Ishikawa (cell line): Measurements from ENCODE around the gene CHRNA1.

Source experiments
- CEBPB ChIP-seq: IDR thresholded peaks from 2 replicates; pipeline ENCODE4 v1.6.1; 2012
- CREB1 ChIP-seq: IDR thresholded peaks from 2 replicates; pipeline ENCODE4 v1.6.1; 2012; ENCODE audit warnings: low read depth
- EGR1 ChIP-seq: IDR thresholded peaks from 2 replicates; pipeline ENCODE4 v1.6.1; 2012
- EP300 ChIP-seq: IDR thresholded peaks from 2 replicates; pipeline ENCODE4 v1.6.1; 2012; ENCODE audit warnings: borderline replicate concordance
- FOXM1 ChIP-seq: IDR thresholded peaks from 2 replicates; pipeline ENCODE4 v1.6.1; 2012; ENCODE audit warnings: low read depth, borderline replicate concordance
- NFIC ChIP-seq: IDR thresholded peaks from 2 replicates; pipeline ENCODE4 v1.6.1; 2012
- RAD21 ChIP-seq: IDR thresholded peaks from 2 replicates; pipeline ENCODE4 v1.6.1; 2012; ENCODE audit warnings: low read depth
- REST ChIP-seq: IDR thresholded peaks from 2 replicates; pipeline ENCODE4 v1.6.1; 2012; ENCODE audit warnings: low read depth, mild to moderate bottlenecking
- TAF1 ChIP-seq: IDR thresholded peaks from 2 replicates; pipeline ENCODE4 v1.6.1; 2012; ENCODE audit warnings: low read depth, mild to moderate bottlenecking
- TCF12 ChIP-seq: IDR thresholded peaks from 2 replicates; pipeline ENCODE4 v1.6.1; 2012; ENCODE audit warnings: low read depth
- TEAD4 ChIP-seq: IDR thresholded peaks from 2 replicates; pipeline ENCODE4 v1.6.1; 2012
- USF1 ChIP-seq: IDR thresholded peaks from 2 replicates; pipeline ENCODE4 v1.6.1; 2012
- YY1 ChIP-seq: IDR thresholded peaks from 2 replicates; pipeline ENCODE4 v1.6.1; 2012; ENCODE audit warnings: low read depth
- ZBTB7A ChIP-seq: IDR thresholded peaks from 2 replicates; pipeline ENCODE4 v1.6.1; 2012; ENCODE audit warnings: low read depth
- TF ChIP-seq, protein P1 (sequence below): IDR thresholded peaks from 2 replicates; pipeline ENCODE4 v1.6.1; 2012

Gene CHRNA1

DNA sequence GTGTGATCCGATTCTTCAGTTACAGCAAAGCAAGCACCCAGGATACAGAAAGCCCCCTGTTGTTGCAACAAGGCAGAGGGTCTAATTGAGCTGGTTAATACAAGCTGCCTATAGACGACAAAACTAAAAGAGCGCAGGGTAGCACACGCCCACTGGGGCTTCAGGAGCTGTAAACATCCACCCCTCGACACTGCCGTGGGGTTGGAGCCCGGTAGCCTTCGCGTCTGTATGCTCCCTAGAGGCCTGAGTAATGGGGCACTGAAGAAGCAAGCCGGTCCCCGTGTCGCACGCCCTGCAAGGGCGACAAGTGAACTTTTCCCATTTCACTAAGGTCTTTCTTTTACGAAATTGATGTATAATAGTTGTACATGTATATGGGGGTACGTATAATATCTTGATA, 24.7 kb upstream of the CHRNA1 start:
- no peak for TF ChIP-seq CEBPB
- TF ChIP-seq TCF12 = no peak
- no peak for TF ChIP-seq FOXM1
- TF ChIP-seq TEAD4 = no peak
- TF ChIP-seq CREB1 = no peak
- no peak for TF ChIP-seq EGR1

- TF ChIP-seq NFIC (no peak), EGR1 (0 out of 2 replicates have a peak, but pooled peaks have one; percentile 48)
These were observed 24.1 kb upstream of the CHRNA1 start for GRCh38 chr2:174788291-174788929.

GRCh38 chr2:174787487-174788205, 23.4 kb upstream of the CHRNA1 start:
- no peak for TF ChIP-seq CEBPB
- no peak for TF ChIP-seq NFIC
- TF ChIP-seq, protein P1, sequence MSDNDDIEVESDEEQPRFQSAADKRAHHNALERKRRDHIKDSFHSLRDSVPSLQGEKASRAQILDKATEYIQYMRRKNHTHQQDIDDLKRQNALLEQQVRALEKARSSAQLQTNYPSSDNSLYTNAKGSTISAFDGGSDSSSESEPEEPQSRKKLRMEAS = no peak
- TF ChIP-seq USF1 = no peak
- TF ChIP-seq CREB1 = no peak
- TF ChIP-seq RAD21 = no peak
- no peak for TF ChIP-seq EP300
- TF ChIP-seq TEAD4 = no peak
- TF ChIP-seq EGR1 = no peak
- TF ChIP-seq TAF1 = no peak
- no peak for TF ChIP-seq YY1

DNA sequence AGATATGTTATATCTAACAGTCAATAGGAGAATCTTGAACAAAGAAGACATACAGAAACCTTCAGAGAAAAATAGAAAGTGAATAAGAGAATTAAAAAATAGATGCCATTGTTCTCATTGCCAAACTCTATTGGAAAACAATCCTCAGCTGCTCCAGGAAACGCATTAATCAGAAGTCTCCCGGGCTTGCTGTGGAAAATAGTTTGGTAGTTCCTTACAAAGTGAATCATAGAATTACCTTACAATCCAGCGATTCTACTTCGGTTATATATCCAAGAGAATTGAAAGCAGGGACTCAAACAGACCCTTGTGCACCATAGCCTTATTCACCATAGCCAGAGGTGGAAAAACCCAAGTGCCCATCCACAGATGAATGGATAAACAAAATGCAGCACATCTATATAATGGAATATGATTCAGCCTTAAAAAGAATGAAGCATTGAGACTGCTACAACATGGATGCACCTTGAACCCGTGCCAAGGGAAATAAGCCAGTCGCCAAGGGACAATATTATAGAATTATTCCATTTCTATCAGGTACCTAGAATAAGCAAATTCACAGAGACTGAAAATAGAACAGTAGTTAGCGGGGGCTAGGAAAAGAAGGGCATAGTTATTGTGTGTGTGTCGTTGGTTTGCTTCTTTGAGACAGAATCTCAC, 21.9 kb upstream of the CHRNA1 start:
- TF ChIP-seq REST (no peak), TCF12 (no peak)

GRCh38 chr2:174785481-174785880, 21.2 kb upstream of the CHRNA1 start:
- TF ChIP-seq FOXM1 (no peak), EP300 (no peak), USF1 (no peak), TCF12 (no peak), TAF1 (no peak), YY1 (no peak), ZBTB7A (no peak), EGR1 (no peak), RAD21 (no peak), TEAD4 (no peak), REST (no peak), CEBPB (no peak)
- TF ChIP-seq, protein P1 = no peak

DNA sequence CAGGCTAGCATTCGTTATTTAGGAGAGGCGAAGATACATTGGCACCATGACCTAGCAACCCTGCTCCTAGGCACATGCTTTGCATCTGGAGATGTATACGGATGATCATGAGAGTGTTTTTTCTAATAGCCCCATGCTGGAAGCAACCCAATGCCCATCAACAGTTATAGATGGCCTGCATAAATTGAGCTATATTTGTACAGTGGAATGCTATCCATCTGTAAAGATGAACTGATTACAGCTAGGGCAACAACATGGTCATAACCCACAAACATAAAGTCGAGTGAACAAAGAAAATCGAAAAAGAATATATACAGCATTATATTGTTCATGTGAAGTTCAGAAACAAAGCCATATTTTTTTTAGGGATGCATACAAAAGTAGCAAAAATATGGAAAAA, 20.6 kb upstream of the CHRNA1 start:
- no peak for TF ChIP-seq EP300
- no peak for TF ChIP-seq FOXM1
- no peak for TF ChIP-seq EGR1
- no peak for TF ChIP-seq RAD21
- no peak for TF ChIP-seq TCF12
- no peak for TF ChIP-seq YY1
- no peak for TF ChIP-seq TAF1
- TF ChIP-seq, protein P1 = no peak
- TF ChIP-seq NFIC = no peak
- TF ChIP-seq CREB1 = no peak
- TF ChIP-seq TEAD4 = no peak
- TF ChIP-seq USF1 = no peak
- no peak for TF ChIP-seq REST
- TF ChIP-seq ZBTB7A = no peak
- TF ChIP-seq CEBPB = no peak
